GM19351 (cell line): ENCODE measurements around the gene CRISPLD2.
A peak's percentile ranks its signal among the peaks of the same experiment; 100 is the strongest.

Source experiments
- ATAC-seq: cut with Tn5 transposase; IDR thresholded peaks from one replicate; pipeline ENCODE4 v1.9.1; 2021; ENCODE audit warnings: mild to moderate bottlenecking, moderate library complexity; ENCODE audit not compliant: unreplicated experiment

Gene CRISPLD2

DNA sequence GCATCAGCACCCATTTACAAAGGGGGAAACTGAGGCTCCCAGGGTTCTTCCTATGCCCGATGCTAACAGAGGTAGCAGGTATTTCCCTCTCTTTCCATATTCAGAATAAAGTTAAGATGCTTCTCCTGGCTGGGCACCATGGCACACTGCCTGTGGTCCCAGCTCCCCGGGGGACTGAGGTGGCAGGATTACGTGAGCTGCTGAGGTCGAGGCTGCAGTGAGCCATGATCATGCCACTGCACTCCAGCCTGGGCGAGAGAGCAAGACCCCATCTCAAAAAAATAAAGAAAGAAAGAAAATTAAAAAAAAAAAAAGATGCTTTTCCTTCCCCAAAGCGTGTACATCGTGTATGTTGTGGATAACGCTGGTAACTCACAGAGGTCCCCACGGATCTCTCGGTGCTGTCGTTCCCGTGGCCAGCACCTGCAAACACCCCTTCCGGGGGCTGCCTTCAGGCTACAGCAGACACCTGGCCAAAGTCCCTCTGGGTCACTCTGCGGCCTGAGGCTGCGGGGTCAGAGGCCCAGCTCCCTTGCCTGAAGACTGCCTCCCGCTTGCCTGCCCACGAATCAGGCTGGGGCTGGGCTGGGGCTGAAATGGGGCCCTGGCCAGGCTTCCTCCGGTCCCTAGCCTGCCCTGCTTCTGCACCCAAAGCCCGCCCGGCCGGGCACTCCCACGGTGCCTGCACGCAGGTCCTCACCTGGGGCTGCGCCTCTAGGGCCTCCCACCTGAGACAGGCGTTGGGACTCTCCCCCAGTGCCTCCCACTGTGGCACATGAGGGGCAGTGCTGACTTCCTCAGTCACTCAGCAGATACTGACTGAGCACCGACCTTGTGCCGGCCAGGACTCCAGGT lies 128.4 kb downstream of the CRISPLD2 start:
- ATAC-seq = no peak

DNA sequence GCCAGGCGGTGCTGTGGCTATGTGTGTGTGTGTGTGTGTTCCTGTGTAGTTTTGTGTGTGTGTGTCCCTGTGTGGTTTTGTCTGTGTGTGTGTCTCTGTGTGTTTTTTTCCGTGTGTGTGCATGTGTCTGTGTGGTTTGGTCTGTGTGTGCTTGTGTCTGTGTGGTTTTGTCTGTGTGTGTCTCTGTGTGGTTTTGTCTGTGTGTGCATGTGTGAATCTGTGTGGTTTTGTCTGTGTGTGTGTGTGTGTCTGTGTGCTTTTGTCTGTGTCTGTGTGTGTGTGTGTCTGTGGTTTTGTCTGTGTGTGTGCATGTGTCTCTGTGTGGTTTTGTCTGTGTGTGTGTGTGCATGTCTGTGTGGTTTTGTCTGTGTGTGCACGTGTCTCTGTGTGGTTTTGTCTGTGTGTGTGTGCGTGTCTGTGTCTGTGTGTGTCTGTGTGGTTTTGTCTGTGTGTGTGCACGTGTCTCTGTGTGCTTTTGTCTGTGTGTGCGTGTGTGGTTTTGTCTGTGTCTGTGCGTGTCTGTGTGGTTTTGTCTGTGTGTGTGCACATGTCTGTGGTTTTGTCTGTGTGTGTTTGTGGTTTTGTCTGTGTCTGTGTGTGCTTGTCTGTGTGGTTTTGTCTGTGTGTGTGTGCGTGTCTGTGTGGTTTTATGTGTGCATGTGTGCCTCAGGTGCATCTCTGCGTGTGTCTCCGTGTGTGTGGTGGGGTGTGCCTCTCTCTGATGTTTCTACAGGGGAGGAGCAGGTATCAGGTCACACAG lies 129.2 kb downstream of the CRISPLD2 start:
- ATAC-seq = no peak

DNA sequence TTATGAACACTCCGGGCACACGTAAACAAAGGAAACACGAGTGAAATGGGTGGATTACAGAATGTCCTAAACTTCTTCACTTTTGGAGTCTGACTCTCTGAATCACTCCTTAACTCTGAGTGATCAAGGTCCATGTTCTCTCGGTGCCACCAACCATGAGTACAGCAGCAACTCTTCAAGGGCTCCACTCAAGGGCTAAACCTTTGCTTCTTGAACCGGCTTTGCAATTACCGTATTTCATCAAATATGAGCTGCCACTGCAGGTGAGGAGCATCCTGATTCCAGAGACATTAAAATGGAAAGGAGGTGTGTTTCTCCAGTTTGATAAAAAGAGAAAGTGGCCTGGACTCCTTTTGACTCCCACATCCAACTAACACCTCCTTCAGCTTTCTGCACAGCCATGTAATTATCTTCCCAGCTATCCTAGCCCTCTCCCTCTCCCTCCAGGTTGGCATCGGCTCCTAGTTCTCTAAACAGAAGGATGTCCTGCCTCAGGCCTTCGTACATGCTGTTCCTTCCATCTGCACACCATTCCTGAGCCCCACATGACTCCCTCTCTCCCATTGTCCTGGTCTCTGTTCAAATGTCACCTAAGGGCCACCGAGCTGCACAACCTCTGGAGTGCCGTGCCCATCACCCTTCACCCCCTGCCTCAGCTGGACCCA lies 130.1 kb downstream of the CRISPLD2 start:
- no peak for ATAC-seq

DNA sequence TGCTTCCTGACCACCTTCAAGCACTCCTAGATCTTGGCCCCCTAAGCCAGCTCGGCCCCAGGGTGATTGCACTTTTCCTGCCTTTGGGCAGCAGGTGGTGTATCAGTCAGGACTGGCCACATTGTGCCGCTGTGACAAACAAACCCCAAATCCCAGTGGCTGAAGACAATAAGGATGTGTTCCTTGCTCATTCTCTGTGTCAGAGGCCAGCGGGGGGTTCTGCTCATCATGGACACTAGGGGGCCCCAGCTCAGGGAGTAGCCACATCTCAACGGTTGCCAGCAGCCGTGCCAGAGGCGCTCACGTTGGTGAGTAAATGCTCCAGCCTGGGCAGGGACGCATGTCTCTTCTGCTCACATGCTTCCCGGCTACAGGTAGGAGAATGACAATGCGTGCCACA lies 131.1 kb downstream of the CRISPLD2 start:
- no peak for ATAC-seq

DNA sequence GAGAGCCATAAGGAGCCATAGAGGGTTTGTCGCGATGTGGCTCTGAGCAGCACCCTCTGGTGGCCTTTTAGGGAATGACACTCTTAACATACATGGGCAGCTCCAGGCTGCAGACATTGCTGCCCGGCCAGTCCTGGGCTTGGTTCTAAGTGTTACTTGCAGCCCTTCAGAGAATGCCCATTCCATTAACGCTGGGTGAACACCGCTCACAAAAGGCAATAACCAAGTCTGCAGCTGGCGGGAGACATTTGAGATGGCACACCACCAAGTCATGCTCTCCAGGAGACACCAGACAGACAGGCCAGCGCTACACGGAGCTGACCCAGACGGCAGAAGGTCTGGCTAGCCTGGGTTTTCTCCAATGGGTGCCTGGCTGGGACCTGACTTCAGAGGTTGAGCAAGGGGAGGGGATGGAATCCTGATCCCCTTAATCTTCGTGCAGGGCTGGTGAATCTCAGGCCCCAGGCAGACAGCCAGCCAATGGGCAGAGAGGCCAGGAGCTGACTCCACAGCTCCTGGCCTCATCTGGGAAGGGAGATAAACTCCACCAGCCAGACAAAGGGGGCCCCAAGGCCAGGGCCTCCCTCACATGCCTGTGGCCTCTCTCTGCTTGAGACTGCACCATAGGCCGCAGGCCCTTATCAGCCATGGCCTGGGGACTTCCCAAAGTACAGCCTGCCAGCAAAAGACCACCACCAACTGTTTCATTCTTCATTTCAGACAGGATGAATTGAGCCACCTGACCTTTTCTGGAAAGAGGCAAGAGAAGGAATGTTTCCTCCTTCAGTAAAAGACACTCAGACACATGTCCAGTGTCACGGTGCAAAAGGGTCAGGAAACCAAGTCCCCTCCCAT lies 132.8 kb downstream of the CRISPLD2 start:
- peak; percentile 73 for ATAC-seq

DNA sequence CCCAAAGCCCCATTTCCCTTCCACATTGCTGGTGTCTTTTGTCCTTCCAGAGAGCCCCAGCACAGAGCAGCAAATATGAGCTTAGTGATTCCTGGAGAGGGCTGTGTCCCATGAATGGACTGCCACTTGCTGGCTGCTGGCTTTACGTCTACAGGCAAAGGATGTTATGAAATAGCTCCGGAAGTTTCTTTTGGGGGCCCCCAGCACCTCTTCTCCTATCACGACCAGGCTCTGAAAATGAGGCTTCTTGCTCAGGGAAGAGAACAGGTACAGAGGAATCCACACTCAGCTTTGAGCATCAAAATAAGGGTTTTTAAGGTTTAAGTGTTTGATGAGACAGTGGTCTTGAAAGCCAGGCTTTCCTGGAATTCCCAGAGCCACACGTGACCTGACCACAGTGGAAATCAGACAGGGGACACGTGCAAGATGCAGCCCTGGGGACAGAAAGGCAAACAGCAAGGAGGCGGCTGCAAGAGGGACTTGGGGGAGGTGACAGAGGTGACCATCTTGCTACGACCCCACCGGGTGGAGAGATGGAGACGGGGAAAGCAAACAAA lies 133.5 kb downstream of the CRISPLD2 start:
- ATAC-seq = no peak

DNA sequence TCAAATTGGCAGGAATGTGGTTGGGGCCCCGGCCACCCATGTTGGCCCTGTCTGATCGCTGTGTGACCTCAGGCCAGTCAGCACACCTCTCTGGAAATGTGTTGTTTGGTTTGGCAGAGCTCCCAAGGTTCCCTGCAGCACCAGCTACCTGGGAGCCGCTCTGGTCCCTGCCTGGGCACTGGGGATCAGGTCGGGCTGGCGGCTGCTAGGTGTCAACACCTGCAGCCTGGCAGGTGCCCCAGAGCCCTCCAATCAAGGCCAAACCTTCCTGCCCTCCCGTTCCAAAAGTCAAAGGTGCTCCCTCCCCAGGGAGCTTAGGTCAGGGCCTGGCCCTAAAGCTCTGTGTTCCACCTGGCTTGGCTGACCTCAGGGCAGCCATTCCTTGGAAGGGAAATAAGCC lies 135.6 kb downstream of the CRISPLD2 start:
- ATAC-seq = no peak

DNA sequence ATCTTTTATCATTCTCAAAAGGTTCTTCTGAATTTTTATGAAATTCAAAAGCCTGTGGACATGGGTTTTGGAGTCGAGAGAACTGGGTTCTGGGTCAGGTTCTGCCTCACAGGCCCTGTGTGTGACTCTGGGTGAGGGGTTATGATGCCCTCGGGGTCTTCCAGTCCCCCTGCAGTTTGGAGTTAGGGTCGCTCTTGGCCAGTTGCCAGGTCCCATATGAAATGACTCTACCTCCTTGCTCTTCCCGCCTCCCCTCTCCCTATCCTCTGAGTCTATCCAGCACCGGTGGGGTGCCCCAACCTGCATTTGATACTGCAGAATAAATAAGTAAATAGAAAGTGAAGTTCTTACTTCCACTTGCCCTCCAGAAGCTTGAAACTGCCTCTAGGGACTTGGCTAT lies 137.4 kb downstream of the CRISPLD2 start:
- no peak for ATAC-seq

DNA sequence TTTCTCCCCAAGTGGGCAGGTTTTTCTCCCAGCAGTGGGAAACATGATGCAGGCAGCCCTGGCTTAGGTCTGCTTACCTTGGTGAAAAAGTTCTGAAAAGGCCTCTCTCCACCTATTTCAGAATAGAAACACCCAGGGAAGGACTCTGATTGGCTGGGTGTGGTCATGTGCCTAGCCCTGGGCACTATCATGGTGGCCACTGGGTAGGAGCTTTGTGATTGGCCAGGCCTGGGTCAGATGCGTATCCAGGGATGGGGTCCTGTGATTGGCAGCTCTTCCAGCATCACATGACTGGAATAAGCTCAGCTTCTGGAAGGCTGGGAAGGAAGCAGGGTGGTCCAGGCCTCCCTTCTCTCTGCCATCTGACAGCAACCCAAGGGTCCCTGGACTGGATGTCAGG lies 138.0 kb downstream of the CRISPLD2 start:
- no peak for ATAC-seq
